ENCODE data around the gene VPS4A.
"Not testable (repeated sequence)": the region's sequence is repeated elsewhere in the genome, so short reads cannot be mapped to it uniquely, and the experiment has no call there.

Gene VPS4A

GRCh38 chr16:69310653-69311532 is at the start of gene VPS4A:
VPS4A (plus strand) TSS chr16:69311350; CDS start chr16:69311512, 162 bp downstream.
- DNase-seq (ENCODE audit: insufficient read length, low spot score) (peak; percentile 95), FAIRE-seq (no peak)
- TF ChIP-seq POLR2A (IDR thresholded peaks at IDR 0.05; ENCODE audit: low read depth, low read length) = peak; percentile 80

GRCh38 chr16:69266334-69267063 is 44.7 kb upstream of the VPS4A start:
- no peak for TF ChIP-seq POLR2A (IDR thresholded peaks at IDR 0.05; ENCODE audit: low read depth, low read length)
- DNase-seq (ENCODE audit: insufficient read length, low spot score) (no peak), FAIRE-seq (no peak)

GRCh38 chr16:69267633-69268032 is 43.5 kb upstream of the VPS4A start:
- FAIRE-seq = no peak
- DNase-seq (ENCODE audit: insufficient read length, low spot score) = no peak
- TF ChIP-seq POLR2A (IDR thresholded peaks at IDR 0.05; ENCODE audit: low read depth, low read length) = no peak

GRCh38 chr16:69270395-69270794 is 40.8 kb upstream of the VPS4A start:
- DNase-seq (ENCODE audit: insufficient read length, low spot score) = no peak
- TF ChIP-seq POLR2A (IDR thresholded peaks at IDR 0.05; ENCODE audit: low read depth, low read length) = no peak
- FAIRE-seq = no peak

GRCh38 chr16:69270831-69271230 is 40.3 kb upstream of the VPS4A start:
- TF ChIP-seq POLR2A (IDR thresholded peaks at IDR 0.05; ENCODE audit: low read depth, low read length) = no peak
- no peak for FAIRE-seq
- no peak for DNase-seq (ENCODE audit: insufficient read length, low spot score)

GRCh38 chr16:69273009-69273408 is 38.1 kb upstream of the VPS4A start:
- TF ChIP-seq POLR2A (IDR thresholded peaks at IDR 0.05; ENCODE audit: low read depth, low read length) = no peak
- DNase-seq (ENCODE audit: insufficient read length, low spot score) = no peak
- FAIRE-seq = no peak

- FAIRE-seq = peak; percentile 57
- DNase-seq (ENCODE audit: insufficient read length, low spot score) = no peak
- TF ChIP-seq POLR2A (IDR thresholded peaks at IDR 0.05; ENCODE audit: low read depth, low read length) = no peak
Observed at GRCh38 chr16:69274699-69275235, 36.4 kb upstream of the VPS4A start.

- TF ChIP-seq POLR2A (IDR thresholded peaks at IDR 0.05; ENCODE audit: low read depth, low read length) = no peak
- DNase-seq (ENCODE audit: insufficient read length, low spot score) = no peak
- FAIRE-seq = no peak
Observed at GRCh38 chr16:69276148-69277115, 34.7 kb upstream of the VPS4A start.

GRCh38 chr16:69277413-69277812 is 33.7 kb upstream of the VPS4A start:
- TF ChIP-seq POLR2A (IDR thresholded peaks at IDR 0.05; ENCODE audit: low read depth, low read length) = no peak
- DNase-seq (ENCODE audit: insufficient read length, low spot score) (no peak), FAIRE-seq (no peak)

GRCh38 chr16:69283851-69284250 is 27.3 kb upstream of the VPS4A start:
- FAIRE-seq = no peak
- TF ChIP-seq POLR2A (IDR thresholded peaks at IDR 0.05; ENCODE audit: low read depth, low read length) = no peak
- DNase-seq (ENCODE audit: insufficient read length, low spot score) = no peak

GRCh38 chr16:69285240-69285639 is 25.9 kb upstream of the VPS4A start:
- FAIRE-seq (no peak), DNase-seq (ENCODE audit: insufficient read length, low spot score) (no peak)
- TF ChIP-seq POLR2A (IDR thresholded peaks at IDR 0.05; ENCODE audit: low read depth, low read length) = no peak

GRCh38 chr16:69286941-69287713 is 24.0 kb upstream of the VPS4A start:
- DNase-seq (ENCODE audit: insufficient read length, low spot score) (no peak), FAIRE-seq (peak; percentile 23)
- TF ChIP-seq POLR2A (IDR thresholded peaks at IDR 0.05; ENCODE audit: low read depth, low read length) = no peak

GRCh38 chr16:69291657-69292056 is 19.5 kb upstream of the VPS4A start:
- FAIRE-seq; DNase-seq (ENCODE audit: insufficient read length, low spot score): not testable (repeated sequence)
